ENCODE results near the gene SERPINA12. TPM values are rescaled to one million over a fixed set of nuclear protein-coding genes. Genes with fewer than 3 reads are reported as not detected.

Gene SERPINA12
- total and polyA plus RNA-seq, 4 donors: not detected

- ATAC-seq (ENCODE audit: insufficient read depth, low FRiP score) (no peak), DNase-seq (no peak)
- Histone ChIP-seq H3K4me3 (no peak overlapping the region), H3K4me1 (ENCODE audit: control insufficient read depth in 5 of 5, insufficient read depth in 5 of 5, low read length in 5 of 5) (no peaks in the 10 kb centered on the region), H3K27me3 (ENCODE audit: control insufficient read depth in 3 of 3, insufficient read depth in 3 of 3, low read length in 2 of 3) (peaks cover 0 to 8% (median 0%) of the 10 kb centered on the region in 3 donors), H3K27ac (ENCODE audit: low read depth in 1 of 2, low read length in 1 of 2) (no peak overlapping the region), H3K9me3 (ENCODE audit: control insufficient read depth in 4 of 4, insufficient read depth in 3 of 4, low read length in 3 of 4) (peaks cover 0 to 2% (median 0%) of the 10 kb centered on the region in 4 donors), H3K9ac (ENCODE audit: insufficient read depth in 1 of 2, low read length in 2 of 2) (no peak overlapping the region), H3K36me3 (ENCODE audit: control insufficient read depth in 4 of 4, insufficient read depth in 4 of 4, low read length in 4 of 4) (no peaks in the 10 kb centered on the region)
- no peak for TF ChIP-seq CTCF (IDR thresholded peaks at IDR 0.05; ENCODE audit: control extremely low read depth, extremely low read depth)
- 51 to 62% methylated on average over 2 of the region's 2 CpGs for WGBS, 2 donors
Observed at GRCh38 chr14:94536836-94537235, 27.6 kb upstream of the SERPINA12 start.

- no peaks in the 10 kb centered on the region for H3K4me1 ChIP-seq (ENCODE audit: control insufficient read depth in 5 of 5, insufficient read depth in 5 of 5, low read length in 5 of 5)
- ATAC-seq (ENCODE audit: insufficient read depth, low FRiP score) (no peak), DNase-seq (no peak)
- H3K4me3 ChIP-seq: no peak overlapping the region
- H3K27ac ChIP-seq (ENCODE audit: low read depth in 1 of 2, low read length in 1 of 2): no peak overlapping the region
- TF ChIP-seq CTCF (IDR thresholded peaks at IDR 0.05; ENCODE audit: control extremely low read depth, extremely low read depth): no peak
- no peak overlapping the region for H3K9ac ChIP-seq (ENCODE audit: insufficient read depth in 1 of 2, low read length in 2 of 2)
- no peaks in the 10 kb centered on the region for H3K36me3 ChIP-seq (ENCODE audit: control insufficient read depth in 4 of 4, insufficient read depth in 4 of 4, low read length in 4 of 4)
- WGBS, 2 donors: 73 to 74% methylated on average over 3 of the region's 3 CpGs
- peaks cover 0 to 8% (median 0%) of the 10 kb centered on the region in 3 donors for H3K27me3 ChIP-seq (ENCODE audit: control insufficient read depth in 3 of 3, insufficient read depth in 3 of 3, low read length in 2 of 3)
- H3K9me3 ChIP-seq (ENCODE audit: control insufficient read depth in 4 of 4, insufficient read depth in 3 of 4, low read length in 3 of 4): peaks cover 0 to 2% (median 0%) of the 10 kb centered on the region in 4 donors
Observed at GRCh38 chr14:94535506-94535905, 26.2 kb upstream of the SERPINA12 start.

- H3K9ac ChIP-seq (ENCODE audit: insufficient read depth in 1 of 2, low read length in 2 of 2): no peak overlapping the region
- TF ChIP-seq CTCF (IDR thresholded peaks at IDR 0.05; ENCODE audit: control extremely low read depth, extremely low read depth): no peak
- no peak overlapping the region for H3K27ac ChIP-seq (ENCODE audit: low read depth in 1 of 2, low read length in 1 of 2)
- no peak overlapping the region for H3K4me3 ChIP-seq
- no peaks in the 10 kb centered on the region for H3K4me1 ChIP-seq (ENCODE audit: control insufficient read depth in 5 of 5, insufficient read depth in 5 of 5, low read length in 5 of 5)
- WGBS, 2 donors: 48 to 59% methylated on average over 2 of the region's 2 CpGs
- DNase-seq: no peak
- H3K27me3 ChIP-seq (ENCODE audit: control insufficient read depth in 3 of 3, insufficient read depth in 3 of 3, low read length in 2 of 3): peaks cover 0 to 4% (median 0%) of the 10 kb centered on the region in 3 donors
- H3K9me3 ChIP-seq (ENCODE audit: control insufficient read depth in 4 of 4, insufficient read depth in 3 of 4, low read length in 3 of 4): peaks cover 0 to 3% (median 0%) of the 10 kb centered on the region in 4 donors
- no peak for ATAC-seq (ENCODE audit: insufficient read depth, low FRiP score)
- H3K36me3 ChIP-seq (ENCODE audit: control insufficient read depth in 4 of 4, insufficient read depth in 4 of 4, low read length in 4 of 4): no peaks in the 10 kb centered on the region
Observed at GRCh38 chr14:94532447-94532846, 23.2 kb upstream of the SERPINA12 start.

GRCh38 chr14:94531187-94531586 lies 21.9 kb upstream of the SERPINA12 start:
- Histone ChIP-seq H3K9me3 (ENCODE audit: control insufficient read depth in 4 of 4, insufficient read depth in 3 of 4, low read length in 3 of 4) (peaks cover 0 to 3% (median under 1%) of the 10 kb centered on the region in 4 donors), H3K9ac (ENCODE audit: insufficient read depth in 1 of 2, low read length in 2 of 2) (no peak overlapping the region), H3K27ac (ENCODE audit: low read depth in 1 of 2, low read length in 1 of 2) (no peak overlapping the region), H3K27me3 (ENCODE audit: control insufficient read depth in 3 of 3, insufficient read depth in 3 of 3, low read length in 2 of 3) (peaks cover 0 to 4% (median 0%) of the 10 kb centered on the region in 3 donors), H3K36me3 (ENCODE audit: control insufficient read depth in 4 of 4, insufficient read depth in 4 of 4, low read length in 4 of 4) (no peaks in the 10 kb centered on the region), H3K4me1 (ENCODE audit: control insufficient read depth in 5 of 5, insufficient read depth in 5 of 5, low read length in 5 of 5) (no peaks in the 10 kb centered on the region), H3K4me3 (no peak overlapping the region)
- TF ChIP-seq CTCF (IDR thresholded peaks at IDR 0.05; ENCODE audit: control extremely low read depth, extremely low read depth): no peak
- DNase-seq: no peak
- no peak for ATAC-seq (ENCODE audit: insufficient read depth, low FRiP score)
